NT2/D1 (cell line): ENCODE data around the gene MRPS23.

Source experiments
- SUZ12 ChIP-seq: IDR thresholded peaks from 2 replicates; pipeline ENCODE4 v1.6.1; 2011; ENCODE audit not compliant: insufficient read length, insufficient read depth; ENCODE audit errors: extremely low read depth
- YY1 ChIP-seq: IDR thresholded peaks from 2 replicates; pipeline ENCODE4 v1.6.1; 2011; ENCODE audit not compliant: insufficient read length, insufficient read depth

DNA sequence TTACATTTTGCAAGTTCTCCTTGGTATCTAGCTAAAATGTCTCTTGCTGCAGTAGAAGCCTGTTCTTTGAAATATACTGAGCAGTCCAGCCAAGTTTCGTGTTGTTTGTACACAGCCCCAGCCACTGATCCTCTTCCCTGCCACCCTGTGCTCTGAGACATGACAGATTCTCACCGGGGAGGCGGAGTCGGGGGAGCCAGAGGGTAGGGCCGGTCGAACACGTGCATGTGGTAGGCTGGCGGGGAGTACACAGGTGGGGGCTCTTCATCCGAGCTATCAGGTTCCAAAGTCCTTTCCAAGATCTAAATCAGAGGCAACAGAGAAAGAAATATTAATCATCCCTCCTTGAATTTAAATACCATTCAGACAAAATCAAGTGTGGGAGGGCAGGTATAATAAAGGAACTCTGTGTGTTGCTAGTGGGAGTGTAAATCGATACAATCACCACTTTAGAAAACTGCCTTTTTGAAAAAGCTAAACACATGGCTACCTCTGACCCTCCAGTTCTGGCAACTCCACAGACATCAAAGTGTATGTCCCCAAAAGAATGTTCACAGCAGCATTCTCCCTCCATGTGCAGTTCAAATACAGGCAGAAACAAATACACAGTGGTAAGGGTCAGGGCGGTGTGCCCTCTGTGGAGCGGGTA is 29.7 kb upstream of the MRPS23 start:
- no peak for TF ChIP-seq YY1
- TF ChIP-seq SUZ12, result no peak
